ENCODE results near the gene ZNF609.

GRCh38 chr15:64706011-64706911 is 245.9 kb downstream of the ZNF609 start:
- TF ChIP-seq CTCF (IDR thresholded peaks at IDR 0.05; ENCODE audit: poor library complexity): no peak
- TF ChIP-seq EZH2phosphoT487 (IDR thresholded peaks at IDR 0.05; ENCODE audit: low read depth, severe bottlenecking, unreplicated experiment): no peak
